ENCODE results near the gene ALDH1L1. TPM values are rescaled to one million over a fixed set of nuclear protein-coding genes. Genes with fewer than 3 reads are reported as not detected.

Gene ALDH1L1
- total RNA-seq, 1 experiment from 2014 or later, result not detected

DNA sequence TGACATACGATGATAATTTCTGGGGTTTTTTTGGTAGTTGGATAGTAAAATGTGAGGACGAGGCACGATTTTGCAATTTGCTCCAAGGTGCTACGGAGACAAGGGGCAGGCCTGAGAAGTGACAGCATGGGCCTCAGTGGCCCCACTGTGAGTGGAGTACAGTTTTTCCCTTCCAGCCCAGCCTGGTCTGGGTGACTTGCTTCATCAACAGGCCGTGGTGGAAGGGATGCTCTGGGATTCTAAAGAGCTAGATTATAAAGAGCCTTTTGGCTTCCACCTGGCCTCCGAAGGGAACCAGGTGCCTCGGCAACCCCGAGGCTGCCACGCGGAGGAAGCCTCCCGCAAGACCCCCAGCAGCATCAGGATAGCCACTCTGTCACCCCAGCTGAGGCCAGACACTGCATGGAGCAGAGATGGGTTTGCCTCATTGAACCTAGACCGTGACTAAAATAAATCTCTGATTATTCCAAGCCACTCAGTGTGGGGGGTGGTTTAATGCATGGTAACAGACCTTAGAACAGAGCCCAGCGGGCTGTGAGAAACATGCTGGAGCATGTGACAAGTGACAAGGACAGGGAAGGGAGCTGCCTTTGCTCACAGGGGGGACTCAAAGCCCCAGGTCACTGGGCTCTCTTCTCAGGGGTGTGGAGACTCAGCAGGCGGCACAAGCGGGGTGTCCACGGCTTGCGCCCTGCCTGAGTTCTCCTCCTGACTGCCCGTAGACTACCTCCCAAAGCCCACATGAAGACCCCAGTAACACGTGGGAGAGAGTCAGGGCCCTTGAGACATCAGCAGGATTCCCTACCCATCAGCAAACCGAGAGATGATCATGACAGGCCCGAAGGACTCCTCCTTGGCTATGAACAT lies 73.8 kb downstream of the ALDH1L1 start:
- Histone ChIP-seq H3K79me2 (ENCODE audit: low read length) (no peaks in the 10 kb centered on the region), H3K36me3 (ENCODE audit: low read depth, low read length) (no peaks in the 10 kb centered on the region), H3K4me2 (ENCODE audit: low read length) (no peak overlapping the region), H3K9ac (ENCODE audit: low read length) (no peak overlapping the region), H3K4me1 (ENCODE audit: insufficient read depth, low read length) (no peaks in the 10 kb centered on the region), H4K20me1 (ENCODE audit: low read length) (no peaks in the 10 kb centered on the region), H3K4me3 (ENCODE audit: low read length) (no peak overlapping the region), H3K9me2 (replicated peaks; ENCODE audit: low read length) (no peaks in the 10 kb centered on the region), H3K27ac (ENCODE audit: low read length) (no peak overlapping the region), H3F3A (ENCODE audit: low read length, unreplicated experiment) (no peaks in the 10 kb centered on the region), H3K27me3 (ENCODE audit: low read length) (no peaks in the 10 kb centered on the region), H2AFZ (ENCODE audit: low read length) (no peak overlapping the region), H3K9me3 (ENCODE audit: low read length) (no peaks in the 10 kb centered on the region)
- ChIA-PET POLR2A (ENCODE audit: unreplicated experiment) (no interaction called here), CTCF (no interaction called here)
- ATAC-seq (no peak), DNase-seq (no peak)
- no peak for TF ChIP-seq EZH2 (IDR thresholded peaks at IDR 0.05; ENCODE audit: low read length, unreplicated experiment)
- no peak for TF ChIP-seq EZH2phosphoT487 (IDR thresholded peaks at IDR 0.05; ENCODE audit: borderline replicate concordance, low read length)
- no peak for TF ChIP-seq CTCF (conservative IDR thresholded peaks at IDR 0.05; ENCODE audit: low read depth, low read length)
- intact Hi-C loops (cut with micrococcal nuclease), result no loop called here
- no TSS peak for BruUV-seq (replicated peaks)

- DNase-seq (no peak), ATAC-seq (no peak)
- TF ChIP-seq CTCF (conservative IDR thresholded peaks at IDR 0.05; ENCODE audit: low read depth, low read length), result no peak
- no peak for TF ChIP-seq EZH2 (IDR thresholded peaks at IDR 0.05; ENCODE audit: low read length, unreplicated experiment)
- TF ChIP-seq EZH2phosphoT487 (IDR thresholded peaks at IDR 0.05; ENCODE audit: borderline replicate concordance, low read length), result no peak
- no peaks in the 10 kb centered on the region for H3K79me2 ChIP-seq (ENCODE audit: low read length)
- POLR2A ChIA-PET (ENCODE audit: unreplicated experiment), result no interaction called here
- no peaks in the 10 kb centered on the region for H3F3A ChIP-seq (ENCODE audit: low read length, unreplicated experiment)
- H2AFZ ChIP-seq (ENCODE audit: low read length), result no peak overlapping the region
- H3K27ac ChIP-seq (ENCODE audit: low read length), result no peak overlapping the region
- no peaks in the 10 kb centered on the region for H3K9me2 ChIP-seq (replicated peaks; ENCODE audit: low read length)
- H3K4me3 ChIP-seq (ENCODE audit: low read length), result no peak overlapping the region
- no peaks in the 10 kb centered on the region for H3K4me1 ChIP-seq (ENCODE audit: insufficient read depth, low read length)
- BruUV-seq (replicated peaks), result no TSS peak
- H3K36me3 ChIP-seq (ENCODE audit: low read depth, low read length), result no peaks in the 10 kb centered on the region
- no peaks in the 10 kb centered on the region for H3K9me3 ChIP-seq (ENCODE audit: low read length)
- H3K9ac ChIP-seq (ENCODE audit: low read length), result no peak overlapping the region
- no peaks in the 10 kb centered on the region for H3K27me3 ChIP-seq (ENCODE audit: low read length)
- no peaks in the 10 kb centered on the region for H4K20me1 ChIP-seq (ENCODE audit: low read length)
- intact Hi-C loops (cut with micrococcal nuclease), result no loop called here
- H3K4me2 ChIP-seq (ENCODE audit: low read length), result no peak overlapping the region
- CTCF ChIA-PET, result no interaction called here
Observed at GRCh38 chr3:126105691-126106187, 74.6 kb downstream of the ALDH1L1 start.

Measured in PC-3 (cell line).